ENCODE results near the gene MRPS7. TPM values are rescaled to one million over a fixed set of nuclear protein-coding genes. Genes with fewer than 3 reads are reported as not detected.
"Not testable (repeated sequence)": the region's sequence is repeated elsewhere in the genome, so short reads cannot be mapped to it uniquely, and the experiment has no call there.

MRPS7 gene
- total RNA-seq, 2 donors from 2014 or later = 25.0 to 30.9 TPM

DNA sequence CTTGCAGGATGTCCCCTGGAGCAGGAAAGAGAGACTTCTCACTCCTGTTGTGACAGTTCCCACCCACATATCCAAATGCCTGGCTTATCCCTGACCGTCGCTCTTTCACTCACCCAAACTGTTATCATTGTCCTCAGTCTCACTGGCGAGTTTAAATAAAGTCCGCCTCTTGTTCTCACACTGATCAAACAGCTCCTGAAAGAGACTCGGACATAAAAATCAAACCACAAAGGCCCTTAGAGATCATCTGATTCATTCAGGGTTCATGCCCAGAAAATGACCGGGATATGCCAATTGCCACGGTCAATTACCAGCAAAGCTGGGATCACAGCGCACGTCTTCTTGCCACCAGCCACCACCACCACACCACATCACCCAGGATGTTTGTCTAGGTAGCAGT lies 20.2 kb upstream of the MRPS7 start:
- intact Hi-C loops (cut with DNase I) = no loop called here
- DNase-seq (ENCODE audit: low spot score) = no peak

DNA sequence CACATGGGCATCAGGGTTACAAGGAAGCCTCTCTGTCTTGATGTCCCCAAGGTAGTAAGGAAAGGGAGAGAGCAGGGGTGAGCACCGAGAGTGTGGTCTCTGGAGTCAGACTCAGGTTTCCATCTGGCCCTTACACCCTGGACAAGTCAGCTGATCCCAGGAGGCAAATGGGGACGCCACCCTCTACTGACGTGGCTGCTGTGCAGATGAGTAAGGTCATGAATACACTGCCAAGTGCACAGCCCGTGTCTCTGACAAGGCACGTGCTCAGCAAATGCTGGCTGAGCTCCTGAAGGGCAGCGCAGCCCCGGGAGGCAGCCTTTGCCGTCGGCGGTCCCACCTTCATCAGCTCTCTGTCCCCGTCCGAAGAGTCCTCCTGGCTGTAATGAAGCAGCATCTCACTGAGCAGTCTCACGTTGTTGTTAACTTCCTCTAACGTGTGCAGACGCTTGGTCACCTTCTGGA lies 19.7 kb upstream of the MRPS7 start:
- DNase-seq (ENCODE audit: low spot score) = no peak
- intact Hi-C loops (cut with DNase I) = no loop called here

DNA sequence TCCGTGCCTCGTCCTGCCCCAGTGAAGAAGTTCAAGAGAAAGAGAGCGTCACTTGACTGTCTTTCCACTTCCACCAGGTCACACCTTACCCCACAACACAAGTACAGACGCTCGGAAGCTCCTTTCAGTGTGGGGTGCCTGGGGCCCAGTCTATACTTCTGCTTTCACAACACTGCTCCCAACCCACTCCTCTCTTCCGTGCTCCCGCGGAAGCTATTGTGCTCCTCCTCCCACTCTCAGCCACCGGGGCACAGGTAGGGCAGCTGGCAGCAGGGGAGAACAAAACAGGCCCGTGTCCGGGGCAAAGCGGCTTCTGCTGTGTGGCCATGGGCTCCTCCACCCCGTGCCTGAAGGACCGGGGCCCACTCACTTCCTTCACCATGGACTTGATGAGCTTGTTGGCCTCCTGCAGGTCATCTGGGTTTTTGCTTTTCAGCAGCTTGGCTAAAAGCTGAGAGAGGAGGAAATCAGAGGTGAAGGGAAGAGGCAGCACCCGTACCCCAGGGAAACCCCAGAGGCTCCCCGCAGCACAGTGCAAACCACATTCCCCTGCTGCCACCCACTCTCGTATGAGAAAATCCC lies 19.1 kb upstream of the MRPS7 start:
- DNase-seq (ENCODE audit: low spot score) = no peak
- intact Hi-C loops (cut with DNase I) = no loop called here

DNA sequence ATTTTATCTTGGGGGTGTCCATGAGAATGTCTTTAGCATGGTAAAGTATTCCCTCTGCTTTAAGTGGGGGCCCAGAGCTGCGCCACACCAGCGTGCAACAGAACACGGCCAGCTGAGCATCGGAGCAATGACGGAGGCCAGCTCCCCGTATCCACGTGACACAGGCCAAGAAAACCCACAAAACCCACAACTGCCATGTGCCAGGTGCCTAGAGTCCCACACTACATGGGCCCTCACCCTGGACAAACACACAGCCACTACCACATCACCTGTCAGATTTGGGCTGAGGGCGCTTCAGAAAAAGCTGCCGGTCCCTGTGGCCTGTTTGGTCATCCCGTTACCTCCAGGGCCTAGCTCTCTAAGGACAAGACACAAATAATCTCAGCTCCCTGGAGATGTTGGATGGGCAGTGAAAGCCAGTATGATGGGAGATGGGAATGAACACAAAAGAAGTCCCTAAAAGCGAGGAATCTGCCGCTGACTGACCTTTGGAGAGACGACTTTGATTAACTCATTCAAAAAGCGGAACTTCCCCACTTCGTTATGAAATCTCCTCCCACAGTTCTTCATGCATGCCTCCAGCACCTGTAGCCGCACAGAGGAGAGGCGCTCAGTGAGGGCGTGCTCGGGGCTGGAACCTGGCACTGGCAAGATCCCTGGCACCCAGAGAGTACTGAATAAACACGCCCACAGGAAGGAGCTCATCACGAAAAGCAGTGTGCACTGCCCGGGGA lies 17.4 kb upstream of the MRPS7 start:
- intact Hi-C loops (cut with DNase I) = no loop called here
- no peak for DNase-seq (ENCODE audit: low spot score)

DNA sequence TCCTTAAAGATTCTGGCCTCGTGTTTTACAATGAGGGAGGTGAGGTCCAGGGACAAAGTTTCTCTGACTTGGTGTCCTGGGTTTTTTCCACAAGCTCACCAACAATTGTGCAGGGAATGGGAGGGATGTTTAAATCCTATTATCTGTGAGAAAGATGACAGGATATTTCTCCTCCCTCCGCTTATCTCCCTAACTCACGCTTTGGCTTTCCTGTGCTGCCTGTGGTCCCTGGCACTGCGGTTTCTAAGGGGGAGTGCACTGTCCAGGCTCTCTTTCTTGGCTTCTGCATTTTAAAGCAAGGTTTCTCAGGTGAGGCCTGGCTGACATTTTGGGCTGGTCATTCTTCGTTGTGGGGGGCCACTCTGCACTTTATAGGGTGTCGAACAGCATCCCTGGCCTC lies 16.7 kb upstream of the MRPS7 start:
- intact Hi-C loops (cut with DNase I) = no loop called here
- DNase-seq (ENCODE audit: low spot score) = no peak

DNA sequence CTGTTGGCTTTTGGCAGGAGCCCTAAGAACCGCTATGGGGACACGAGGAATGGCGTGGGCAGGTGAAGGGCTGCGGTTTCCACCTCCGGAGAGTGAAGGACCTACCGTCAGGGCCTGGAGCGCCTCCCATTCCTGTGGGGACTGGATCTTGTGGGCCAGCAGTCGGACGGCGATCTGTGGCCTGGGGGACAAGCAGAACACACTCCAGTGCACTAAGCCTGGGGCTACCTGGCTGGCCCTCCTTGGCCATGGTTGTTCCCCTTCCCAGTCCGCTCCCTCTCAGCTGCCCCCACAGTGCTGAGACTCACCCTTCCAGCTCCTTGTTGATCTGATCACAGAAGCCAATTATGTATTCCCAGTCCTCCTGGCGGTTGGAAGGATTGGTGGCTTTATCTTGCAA lies 15.3 kb upstream of the MRPS7 start:
- intact Hi-C loops (cut with DNase I) = no loop called here

DNA sequence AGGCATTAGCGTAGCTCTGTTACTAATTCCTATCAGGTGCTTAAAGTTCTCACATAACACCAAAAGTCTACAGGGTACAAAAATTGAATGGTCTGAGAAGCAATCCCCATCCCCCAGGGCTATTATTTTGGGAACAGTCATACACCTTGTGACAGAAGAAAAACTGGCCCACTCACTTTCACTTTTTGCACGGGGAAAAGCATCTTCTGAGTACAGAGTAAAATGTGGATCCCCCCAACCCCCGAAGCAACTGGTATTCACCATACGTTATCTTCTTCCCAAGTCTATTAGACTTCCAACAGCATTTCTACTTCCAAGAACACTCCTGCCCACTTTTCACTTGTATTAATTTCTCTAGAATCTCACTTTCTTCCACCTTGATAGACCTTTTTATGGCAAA lies 12.1 kb upstream of the MRPS7 start:
- intact Hi-C loops (cut with DNase I) = no loop called here
- no peak for DNase-seq (ENCODE audit: low spot score)

More for the DNA sequence above, 15.3 kb upstream of the MRPS7 start:
- DNase-seq (ENCODE audit: low spot score) = no peak

DNA sequence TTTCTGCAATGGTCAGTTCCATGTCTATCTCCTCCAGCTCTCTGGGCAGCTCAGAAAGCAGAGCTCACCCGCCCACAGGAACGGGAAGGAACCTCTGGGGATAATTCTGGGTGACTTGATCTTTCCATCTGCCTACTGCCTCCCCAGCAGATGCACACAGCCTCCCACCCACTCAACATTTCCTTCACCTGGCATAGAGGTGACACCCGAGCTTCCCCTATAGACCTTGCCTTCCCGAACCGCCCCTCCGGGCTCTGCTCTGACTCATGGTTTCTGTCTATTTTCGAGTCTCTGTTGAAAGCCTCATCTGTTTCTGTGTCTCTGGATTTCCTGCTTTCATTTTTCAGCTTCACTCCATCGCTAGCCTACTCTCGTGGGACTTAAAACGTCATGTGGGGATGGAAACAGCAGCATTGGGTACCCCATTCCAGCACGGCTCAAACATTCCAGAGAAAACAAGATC lies 11.6 kb upstream of the MRPS7 start:
- no peak for DNase-seq (ENCODE audit: low spot score)
- intact Hi-C loops (cut with DNase I) = no loop called here

DNA sequence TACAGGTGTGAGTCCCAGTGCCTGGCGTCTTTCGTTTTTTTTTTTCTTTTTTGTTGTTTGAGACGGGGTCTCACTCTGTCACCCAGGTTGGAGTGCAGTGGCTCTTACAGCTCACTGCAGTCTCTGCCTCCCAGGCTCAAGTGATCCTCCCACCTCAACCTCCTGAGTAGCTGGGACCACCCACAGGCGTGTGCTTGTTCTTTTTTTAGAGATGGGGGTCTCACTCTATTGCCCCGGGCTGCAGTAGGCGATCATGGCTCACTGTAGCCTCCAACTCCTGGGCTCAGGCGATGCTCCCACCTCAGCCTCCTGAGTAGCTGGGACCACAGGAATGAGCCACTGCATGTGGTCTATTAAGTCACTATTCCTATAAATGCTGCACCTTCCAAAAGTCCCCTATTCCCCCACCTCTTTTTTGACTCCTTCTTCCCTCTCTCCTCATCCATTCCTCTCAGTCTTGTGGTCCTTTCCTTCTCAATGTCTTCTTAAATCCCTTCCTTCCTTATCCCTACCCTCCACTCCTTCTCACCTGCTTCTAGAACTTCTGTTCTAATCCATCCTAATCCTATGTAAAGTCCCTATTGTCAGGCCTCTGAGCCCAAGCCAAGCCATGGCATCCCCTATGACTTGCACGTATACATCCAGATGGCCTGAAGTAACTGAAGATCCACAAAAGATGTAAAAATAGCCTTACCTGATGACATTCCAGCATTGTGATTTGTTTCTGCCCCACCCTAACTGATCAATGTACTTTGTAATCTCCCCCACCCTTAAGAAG lies 9.5 kb upstream of the MRPS7 start:
- intact Hi-C loops (cut with DNase I) = no loop called here
- DNase-seq (ENCODE audit: low spot score) = no peak

DNA sequence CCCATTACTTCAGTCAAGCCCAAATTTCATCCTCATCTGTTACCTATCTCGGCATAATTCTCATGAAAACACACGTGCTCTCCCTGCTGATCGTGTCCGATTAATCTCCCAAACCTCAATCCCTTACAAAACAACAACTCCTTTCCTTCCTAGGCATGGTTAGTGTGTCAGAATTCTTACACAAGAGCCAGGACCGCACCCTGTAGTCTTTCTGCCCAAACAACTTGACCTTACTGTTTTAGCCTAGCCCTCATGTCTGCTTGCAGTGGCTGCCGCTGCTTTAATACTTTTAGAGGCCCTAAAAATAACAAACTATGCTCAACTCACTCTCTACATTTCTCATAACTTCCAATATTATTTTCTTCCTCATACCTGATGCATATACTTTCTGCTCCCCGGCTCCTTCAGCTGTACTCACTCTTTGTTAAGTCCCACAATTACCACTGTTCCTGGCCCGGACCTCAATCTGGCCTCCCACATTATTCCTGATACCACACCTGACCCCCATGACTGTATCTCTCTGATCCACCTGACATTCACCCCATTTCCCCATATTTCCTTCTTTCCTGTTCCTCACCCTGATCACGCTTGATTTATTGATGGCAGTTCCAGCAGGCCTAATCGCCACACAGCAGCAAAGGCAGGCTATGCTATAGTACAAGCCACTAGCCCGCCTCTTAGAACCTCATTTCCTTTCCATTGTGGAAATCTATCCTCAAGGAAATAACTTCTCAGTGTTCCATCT lies 5.6 kb upstream of the MRPS7 start:
- intact Hi-C loops (cut with DNase I); DNase-seq (ENCODE audit: low spot score): not testable (repeated sequence)

DNA sequence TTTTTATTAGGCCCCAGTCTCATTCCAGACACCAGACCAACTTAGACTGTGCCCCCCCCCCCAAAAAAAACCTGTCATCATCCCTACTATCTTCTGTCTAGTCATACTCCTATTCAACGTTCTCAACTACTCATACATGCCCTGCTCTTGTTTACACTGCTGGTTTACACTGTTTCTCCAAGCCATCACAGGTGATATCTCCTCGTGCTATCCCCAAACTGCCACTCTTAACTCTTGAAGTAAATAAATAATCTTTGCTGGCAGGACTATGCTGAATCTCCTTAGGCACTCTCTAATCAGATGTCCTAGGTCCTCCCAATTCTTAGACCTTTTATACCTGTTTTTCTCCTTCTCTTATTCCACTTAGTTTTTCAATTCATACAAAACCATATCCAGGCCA lies 4.5 kb upstream of the MRPS7 start:
- intact Hi-C loops (cut with DNase I) = not testable (repeated sequence)

DNA sequence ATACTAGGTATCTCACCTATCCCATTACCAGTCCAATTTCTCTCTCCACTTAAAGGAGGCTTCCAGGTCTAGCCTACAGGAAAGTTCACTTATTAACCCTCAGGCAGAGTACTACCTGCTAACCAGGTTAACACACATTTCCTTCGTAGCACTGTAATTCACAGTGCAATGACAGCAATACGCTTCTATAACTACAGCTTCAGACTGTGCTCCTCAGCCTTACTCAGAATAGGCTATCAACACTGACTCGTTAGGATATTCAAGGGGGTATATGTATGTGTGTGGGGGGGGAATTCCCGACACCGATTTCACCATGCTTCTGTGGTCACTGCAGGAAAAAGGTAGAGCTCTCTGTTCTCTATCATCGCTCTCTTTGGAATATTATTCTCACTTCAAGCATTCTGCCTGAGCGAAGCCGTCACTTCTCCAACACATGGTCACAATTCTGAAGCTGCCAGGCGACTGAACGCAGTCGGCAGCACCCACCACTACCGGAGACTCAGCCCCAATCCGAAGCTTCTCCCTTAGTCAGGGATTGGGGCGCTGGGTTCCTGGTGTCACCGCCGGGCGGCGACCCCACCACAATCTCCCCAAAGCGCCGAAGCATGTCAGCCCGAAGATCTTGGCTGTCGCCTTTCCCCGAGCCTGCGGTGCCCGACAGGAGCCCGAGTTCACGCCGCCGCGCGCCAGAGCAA lies 891 bp upstream of the MRPS7 start:
- no peak for DNase-seq (ENCODE audit: low spot score)
- intact Hi-C loops (cut with DNase I) = no loop called here

More for the DNA sequence above, 4.5 kb upstream of the MRPS7 start:
- not testable (repeated sequence) for DNase-seq (ENCODE audit: low spot score)

DNA sequence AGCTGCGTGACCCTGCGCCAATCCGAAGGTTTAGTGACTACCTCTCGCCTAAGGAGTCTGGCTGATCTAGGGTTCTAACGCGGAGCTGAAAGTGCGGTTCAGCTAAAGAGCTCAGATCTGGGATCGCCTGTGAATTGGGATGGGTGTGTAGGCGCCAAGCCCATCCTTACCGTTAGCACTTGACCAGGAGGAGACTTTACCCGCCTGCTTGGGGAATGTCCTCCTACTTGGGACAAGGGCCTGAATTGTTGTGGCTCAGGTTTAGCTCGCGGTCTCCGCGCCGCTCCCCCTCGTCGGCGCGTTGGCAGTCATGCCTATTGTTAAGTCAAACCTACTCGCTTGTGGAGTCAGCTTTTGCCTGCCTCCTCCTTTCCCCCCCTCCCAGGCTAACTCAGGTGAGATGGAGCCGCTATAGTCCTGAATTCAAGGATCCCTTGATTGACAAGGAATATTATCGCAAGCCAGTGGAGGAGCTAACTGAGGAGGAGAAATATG lies 480 bp downstream of the MRPS7 start:
- DNase-seq (ENCODE audit: low spot score) = no peak
- intact Hi-C loops (cut with DNase I) = no loop called here

DNA sequence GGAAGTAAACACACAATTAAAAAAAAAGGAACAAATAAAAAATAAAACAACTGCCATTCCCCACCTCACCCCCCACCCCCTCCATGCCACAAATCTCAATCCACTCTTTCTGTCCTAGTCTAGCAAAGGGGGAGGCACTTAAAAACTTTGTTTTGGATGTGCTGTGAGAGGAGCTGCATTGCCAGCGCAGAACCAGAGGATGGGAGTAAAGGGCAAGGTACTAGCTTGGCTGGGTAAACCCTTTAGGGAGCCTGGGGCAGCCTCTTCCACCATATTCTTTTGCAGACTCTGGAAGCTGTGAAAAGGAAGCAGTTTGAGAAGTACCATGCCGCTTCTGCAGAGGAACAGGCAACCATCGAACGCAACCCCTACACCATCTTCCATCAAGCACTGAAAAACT lies 1.4 kb downstream of the MRPS7 start:
- DNase-seq (ENCODE audit: low spot score) = no peak
- intact Hi-C loops (cut with DNase I) = no loop called here

DNA sequence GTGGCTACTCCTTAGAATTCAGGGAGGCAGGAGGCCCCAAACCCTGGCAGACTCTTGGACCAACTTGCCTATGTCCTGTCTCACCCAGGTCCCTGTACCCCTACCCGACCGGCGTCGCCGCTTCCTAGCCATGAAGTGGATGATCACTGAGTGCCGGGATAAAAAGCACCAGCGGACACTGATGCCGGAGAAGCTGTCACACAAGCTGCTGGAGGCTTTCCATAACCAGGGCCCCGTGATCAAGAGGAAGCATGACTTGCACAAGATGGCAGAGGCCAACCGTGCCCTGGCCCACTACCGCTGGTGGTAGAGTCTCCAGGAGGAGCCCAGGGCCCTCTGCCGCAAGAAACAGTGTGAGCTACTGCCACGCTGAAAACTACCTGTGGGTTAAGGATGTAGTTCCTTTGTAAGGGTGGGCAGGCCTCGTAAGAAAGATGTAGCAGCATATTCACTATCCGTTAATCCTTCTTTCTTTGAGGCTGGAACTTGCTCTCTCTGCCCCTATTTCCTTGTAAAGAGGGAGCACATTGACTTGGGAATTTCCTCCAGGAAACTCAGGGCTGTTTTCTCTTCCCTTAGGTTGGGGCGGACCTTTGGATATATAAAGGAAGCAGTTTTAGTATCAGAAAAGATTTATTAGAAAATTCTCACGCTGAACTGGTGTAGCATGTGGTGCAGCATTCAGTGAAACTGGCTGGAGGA lies 4.1 kb downstream of the MRPS7 start:
- intact Hi-C loops (cut with DNase I) = no loop called here
- no peak for DNase-seq (ENCODE audit: low spot score)

DNA sequence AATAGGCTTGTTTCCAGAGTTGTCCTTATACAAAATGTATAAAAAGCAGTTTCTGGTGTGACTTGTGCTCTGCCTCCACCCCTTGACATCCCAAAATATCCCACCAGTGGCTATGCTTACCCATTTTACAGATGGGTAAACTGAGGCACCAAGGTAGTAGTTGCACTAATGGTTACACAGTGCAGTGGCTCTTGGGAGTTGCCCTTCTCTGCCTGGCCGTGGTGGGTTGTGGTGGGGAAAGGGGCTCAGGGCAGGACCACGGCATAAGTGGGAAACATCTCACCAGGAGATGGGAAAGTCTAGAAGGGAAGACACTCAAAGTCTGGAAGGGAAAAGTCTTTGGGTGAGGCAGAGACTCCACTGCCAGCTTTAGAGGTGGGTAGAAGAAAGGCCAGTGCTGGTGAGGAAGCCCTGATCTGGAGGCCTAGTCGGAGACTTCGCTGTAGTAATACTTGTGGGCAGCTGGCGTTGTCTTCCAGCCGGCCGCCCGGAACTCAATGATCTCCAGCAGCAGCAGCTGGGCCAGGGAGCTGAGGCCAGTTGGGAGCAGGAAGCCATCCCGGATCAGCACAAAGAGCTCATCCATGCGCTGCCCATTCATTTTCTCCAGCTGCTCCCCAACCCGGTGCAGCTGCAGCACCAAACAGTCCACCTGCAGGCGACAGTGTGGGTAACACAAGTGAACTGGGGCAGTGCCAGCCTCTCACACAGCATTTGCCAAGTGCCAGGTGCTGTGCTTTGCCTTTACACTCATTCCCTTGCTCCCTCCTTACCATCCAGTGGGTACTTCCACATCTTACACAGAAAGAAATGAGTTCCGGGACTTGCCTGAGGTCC lies 4.9 kb downstream of the MRPS7 start:
- no peak for DNase-seq (ENCODE audit: low spot score)
- intact Hi-C loops (cut with DNase I) = no loop called here

DNA sequence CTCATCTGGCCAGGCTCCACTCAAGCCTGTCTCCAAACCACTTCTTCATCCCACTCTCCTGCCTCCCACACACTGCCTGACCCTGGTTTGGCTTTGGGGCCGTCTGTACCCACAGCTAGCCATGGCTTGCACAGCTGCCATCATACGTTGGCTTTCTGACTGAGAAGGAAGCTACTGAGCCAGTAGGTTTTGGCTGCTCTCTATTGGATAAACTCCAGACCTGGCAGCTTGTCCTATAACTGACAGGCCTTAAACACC lies 5.4 kb downstream of the MRPS7 start:
- no peak for DNase-seq (ENCODE audit: low spot score)
- intact Hi-C loops (cut with DNase I) = no loop called here

All from posterior vena cava (tissue), 2 donors.